IPS DF 19.7 (cell line): ENCODE results near the gene SBF2.
A peak's percentile ranks its signal among the peaks of the same experiment; 100 is the strongest.
"Not testable (repeated sequence)": the region's sequence is repeated elsewhere in the genome, so short reads cannot be mapped to it uniquely, and the experiment has no call there.

Experiments
- DNase-seq: peaks from one replicate; pipeline ENCODE4 v3.0.0-alpha.2; 2013; ENCODE audit warnings: low read depth, low spot score

SBF2 gene

GRCh38 chr11:10066441-10066840, 227.6 kb downstream of the SBF2 start:
- DNase-seq = no peak

GRCh38 chr11:10064828-10065227, 229.2 kb downstream of the SBF2 start:
- no peak for DNase-seq

DNA sequence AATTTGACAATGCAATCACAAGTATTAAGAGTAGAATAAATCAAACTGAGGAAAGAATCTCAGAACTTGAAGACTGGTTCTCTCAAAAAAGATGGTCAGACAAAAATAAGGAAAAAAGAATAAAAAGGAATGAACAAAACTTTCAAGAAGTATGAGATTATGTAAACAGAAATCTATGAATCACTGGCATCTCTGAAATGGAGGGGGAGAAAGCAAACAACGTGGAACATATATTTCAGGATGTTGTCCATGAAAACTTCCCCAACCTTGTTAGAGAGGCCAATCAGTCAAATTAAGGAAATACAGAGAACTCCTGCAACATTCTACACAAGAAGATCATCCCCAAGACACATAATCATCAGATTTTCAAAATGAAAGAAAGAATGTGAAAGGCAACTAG, 235.7 kb downstream of the SBF2 start:
- no peak for DNase-seq

- DNase-seq = no peak
Observed at GRCh38 chr11:10051868-10052586, 242.0 kb downstream of the SBF2 start.

DNA sequence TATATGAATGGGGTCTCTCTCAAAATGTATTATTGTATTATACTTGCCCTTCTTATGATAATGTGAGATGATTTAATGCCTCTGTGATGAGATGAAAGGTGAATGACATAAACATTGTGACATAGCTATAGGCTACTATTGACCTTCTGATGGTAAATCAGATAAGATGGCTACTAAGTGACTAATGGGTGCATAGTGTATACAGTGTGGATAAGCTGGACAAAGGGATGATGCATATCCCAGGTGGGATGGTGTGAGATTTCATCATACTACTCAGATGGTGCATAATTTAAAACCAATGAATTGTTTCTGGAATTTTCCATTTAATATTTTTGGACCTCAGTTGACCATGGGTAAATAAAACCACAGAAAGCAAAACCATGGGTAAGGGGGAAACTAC, 243.5 kb downstream of the SBF2 start:
- no peak for DNase-seq

DNA sequence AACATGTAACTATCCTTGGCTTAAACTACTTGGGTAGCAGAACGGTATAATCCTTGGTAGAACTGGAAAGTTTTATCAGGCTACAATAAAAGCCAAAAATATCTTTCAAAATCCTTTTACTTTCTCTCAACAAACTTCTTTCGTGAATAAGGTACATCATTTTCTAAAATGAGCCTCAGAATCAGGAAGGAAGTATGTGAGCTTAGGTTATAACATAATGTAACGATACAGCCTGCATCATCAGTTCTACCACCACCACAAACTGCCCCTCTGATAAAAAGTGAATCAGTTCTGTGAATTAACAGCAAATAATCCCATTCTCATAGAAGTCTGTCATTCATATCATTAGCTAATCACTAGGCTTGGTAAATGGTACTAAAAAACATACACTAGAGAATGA, 244.3 kb downstream of the SBF2 start:
- no peak for DNase-seq

DNA sequence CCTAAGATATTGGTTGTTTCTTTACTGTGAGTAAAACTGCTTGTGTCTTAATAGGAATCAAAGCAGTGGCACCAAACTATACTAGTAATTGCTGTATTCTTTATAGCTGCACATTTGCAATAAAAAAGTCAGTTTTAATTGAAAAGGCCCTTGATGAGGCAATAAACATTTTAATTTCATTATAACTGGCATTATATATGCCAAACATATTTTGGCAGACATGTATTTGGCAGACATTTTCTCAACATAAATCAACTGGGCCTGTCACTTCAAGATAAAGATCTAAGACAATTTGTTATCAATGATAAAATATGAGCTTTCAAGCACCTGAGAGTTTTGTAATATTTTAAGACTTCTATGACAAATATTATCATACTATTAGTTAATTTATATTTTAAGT, 245.7 kb downstream of the SBF2 start:
- no peak for DNase-seq

GRCh38 chr11:10044618-10045017, 249.4 kb downstream of the SBF2 start:
- peak; percentile 25 for DNase-seq

DNA sequence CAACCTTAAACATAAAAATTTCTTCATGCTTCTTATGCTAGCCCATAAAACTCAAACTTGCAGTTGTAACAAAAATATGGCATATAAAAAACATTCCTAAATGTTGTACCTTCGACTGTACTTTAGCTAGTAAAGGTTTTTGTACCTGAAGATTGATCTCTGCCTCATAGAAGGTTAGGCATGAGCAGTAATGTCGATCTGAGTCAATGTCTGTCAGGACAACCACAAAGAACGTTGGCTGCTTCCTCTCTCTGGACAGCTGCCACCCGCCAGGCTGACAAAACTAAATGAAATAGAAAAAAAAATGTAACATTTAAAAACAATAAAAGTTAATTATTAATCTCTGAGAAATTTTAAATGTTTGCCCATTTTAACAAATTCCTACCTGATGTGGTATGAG, 251.3 kb downstream of the SBF2 start:
- no peak for DNase-seq

DNA sequence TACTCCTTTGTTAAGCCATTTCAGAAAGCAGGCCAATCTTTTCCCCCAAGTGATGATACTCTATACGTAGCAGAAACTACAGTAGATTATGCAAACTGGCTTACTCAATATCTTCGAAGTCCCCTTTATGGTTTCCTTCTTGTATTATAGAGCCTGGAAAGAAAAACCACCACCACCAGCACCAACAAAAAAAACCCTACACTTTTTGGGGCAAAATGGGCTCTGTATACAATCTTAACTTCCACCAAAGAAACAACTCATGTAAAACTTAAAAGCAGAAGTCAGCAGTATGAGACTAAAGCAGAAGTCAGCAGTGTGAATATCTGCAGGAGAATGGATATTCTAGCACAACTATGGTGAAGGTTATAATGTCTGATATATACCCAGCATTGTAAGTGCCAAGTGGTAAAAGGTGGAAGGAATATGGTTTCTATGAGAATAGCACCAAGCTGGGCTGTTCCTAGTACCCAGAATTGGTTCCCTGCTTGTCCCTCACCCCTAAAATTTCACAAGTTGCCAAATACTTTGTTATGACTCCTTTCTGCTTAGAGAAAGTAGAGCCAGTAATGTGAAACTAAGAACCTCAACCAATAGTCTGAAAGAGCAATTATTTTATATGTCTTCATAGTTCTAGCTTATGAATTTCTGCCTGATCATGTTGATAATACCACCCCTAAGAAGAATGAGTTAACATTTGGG, 252.1 kb downstream of the SBF2 start:
- no peak for DNase-seq

- DNase-seq = no peak
Observed at GRCh38 chr11:10041332-10041731, 252.7 kb downstream of the SBF2 start.

GRCh38 chr11:10038521-10039302, 255.3 kb downstream of the SBF2 start:
- DNase-seq = no peak

GRCh38 chr11:10035932-10036331, 258.1 kb downstream of the SBF2 start:
- not testable (repeated sequence) for DNase-seq

DNA sequence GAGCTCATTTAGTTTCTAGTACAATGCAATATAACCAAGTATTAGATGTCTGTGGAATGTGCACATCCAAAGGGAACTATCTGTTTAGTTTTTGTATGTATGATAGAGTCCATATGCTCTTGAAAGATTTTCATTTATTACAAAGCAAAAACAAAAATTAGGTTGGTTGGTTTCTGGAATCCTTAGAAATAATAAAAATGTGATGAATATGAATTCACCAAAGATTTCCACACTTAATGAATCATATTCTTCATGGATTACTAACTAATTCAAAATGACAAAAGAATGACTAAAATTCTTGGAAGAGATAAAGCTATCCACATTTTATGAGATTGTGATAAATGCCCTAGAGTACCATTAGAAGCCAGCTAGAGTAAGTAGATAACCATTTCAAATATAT, 261.1 kb downstream of the SBF2 start:
- DNase-seq = no peak

GRCh38 chr11:10030122-10030490, 263.9 kb downstream of the SBF2 start:
- DNase-seq = no peak

DNA sequence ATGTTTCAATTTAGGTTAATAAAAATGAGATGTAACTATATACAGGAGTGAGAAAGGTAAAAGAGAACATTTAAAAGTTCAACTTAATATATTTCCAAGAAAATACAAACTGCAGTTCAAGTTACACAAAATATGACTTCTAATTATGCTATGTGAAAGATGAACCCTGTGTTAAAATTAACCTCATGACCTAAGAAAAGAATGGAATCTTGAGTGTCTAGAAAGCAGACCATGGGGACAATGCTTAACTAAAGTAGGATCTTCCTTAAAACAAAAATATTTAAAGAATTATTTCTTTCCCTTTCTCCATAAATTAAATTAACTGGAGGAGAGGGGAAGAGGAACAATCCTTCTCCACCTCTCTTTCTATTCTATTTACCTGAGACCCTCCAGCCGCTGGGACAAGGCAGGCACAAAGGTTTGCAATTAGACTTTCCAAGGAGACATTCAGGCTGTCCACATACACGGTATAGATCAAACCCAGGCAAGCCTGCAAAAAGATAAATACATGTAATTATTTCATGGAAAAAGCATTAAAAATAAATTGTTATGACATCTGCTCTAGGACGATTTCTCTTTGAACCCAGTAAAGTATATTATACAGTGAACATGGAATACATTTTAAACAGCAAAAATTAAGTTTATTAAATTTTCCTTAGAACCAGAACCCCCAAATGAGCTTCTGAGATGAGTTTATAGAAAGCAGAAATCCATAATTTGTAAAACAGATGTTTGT, 264.5 kb downstream of the SBF2 start:
- DNase-seq = no peak

- no peak for DNase-seq
Observed at GRCh38 chr11:10026514-10026913, 267.5 kb downstream of the SBF2 start.

GRCh38 chr11:10023212-10023611, 270.8 kb downstream of the SBF2 start:
- DNase-seq = no peak

DNA sequence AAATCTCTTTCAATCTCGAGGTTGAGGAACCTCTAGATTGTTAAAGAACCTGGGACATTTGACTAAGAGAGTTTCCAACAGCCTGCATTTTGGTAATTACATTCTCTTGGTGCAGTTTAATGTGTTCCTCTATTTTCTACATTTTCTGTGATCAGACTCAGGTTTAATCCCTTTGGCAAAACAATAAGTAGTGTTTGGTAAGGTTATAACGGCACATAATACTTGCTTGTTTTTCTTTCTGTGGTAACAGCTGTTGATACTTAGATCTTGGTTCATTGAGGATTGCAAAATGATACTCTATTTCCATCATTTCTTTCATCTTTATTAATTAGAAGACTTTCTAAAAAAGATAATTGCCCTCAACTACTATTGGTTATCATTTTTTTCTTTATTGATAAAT, 271.3 kb downstream of the SBF2 start:
- no peak for DNase-seq

DNA sequence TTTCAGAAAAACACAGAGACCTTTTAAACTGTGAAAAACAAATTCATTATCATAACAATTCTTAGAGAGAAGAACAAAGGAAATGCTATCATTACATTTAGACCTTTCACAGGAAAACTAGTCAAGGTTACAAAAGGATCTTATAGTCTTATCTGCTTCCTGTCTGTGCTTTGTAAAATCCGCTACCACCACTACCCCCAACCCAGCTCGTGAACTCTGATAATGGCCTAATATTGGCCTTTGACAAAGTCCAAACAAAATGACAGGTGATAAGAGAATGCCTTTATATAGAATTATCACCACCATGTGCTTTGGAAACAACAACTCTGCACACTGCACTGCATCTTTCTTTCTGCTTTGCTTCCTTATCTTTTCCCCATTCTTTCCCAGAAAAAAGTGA, 272.5 kb downstream of the SBF2 start:
- no peak for DNase-seq

DNA sequence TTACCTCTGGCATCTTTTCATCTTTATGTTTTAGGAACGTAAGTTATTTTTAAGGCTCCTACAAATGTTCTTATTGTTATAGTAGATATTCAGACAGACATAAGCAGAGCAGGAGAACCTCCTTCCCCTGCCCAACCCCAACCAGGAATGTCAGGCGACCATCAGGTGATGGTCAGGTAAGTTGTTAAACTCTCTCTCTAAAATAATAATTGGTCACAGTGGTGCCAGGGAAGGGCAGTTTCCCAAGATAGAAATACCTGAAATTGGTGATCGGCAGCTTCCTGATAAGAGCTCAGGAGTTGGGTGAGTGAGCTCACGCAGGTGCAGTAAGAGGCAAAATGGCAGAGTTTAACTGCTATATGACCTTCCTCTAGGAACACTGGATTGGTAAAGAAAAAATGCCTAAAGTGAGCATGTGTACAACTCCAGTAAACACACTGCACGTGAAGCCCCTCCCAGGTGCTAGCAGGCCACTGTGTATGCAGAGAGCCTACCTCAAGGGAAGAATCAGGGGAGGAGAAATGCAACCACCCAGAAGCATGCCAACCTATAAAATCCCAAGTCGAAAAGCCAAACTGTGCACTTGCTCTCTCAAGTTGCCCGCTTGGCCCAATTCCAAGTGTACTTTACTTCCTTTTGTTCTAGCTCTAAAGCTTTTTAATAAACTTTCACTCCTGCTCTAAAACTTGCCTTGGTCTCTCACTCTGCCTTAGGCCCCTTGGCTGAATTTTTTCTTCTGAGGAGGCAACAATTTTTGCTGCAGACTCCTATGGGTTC, 273.9 kb downstream of the SBF2 start:
- no peak for DNase-seq
